Left forelimb (tissue), 1 donor: ENCODE data around the gene CPTP.

Experiments
- DNase-seq: peaks from one replicate; pipeline ENCODE4 v3.0.0-alpha.2; 2018; ENCODE audit warnings: low spot score

Gene CPTP

DNA sequence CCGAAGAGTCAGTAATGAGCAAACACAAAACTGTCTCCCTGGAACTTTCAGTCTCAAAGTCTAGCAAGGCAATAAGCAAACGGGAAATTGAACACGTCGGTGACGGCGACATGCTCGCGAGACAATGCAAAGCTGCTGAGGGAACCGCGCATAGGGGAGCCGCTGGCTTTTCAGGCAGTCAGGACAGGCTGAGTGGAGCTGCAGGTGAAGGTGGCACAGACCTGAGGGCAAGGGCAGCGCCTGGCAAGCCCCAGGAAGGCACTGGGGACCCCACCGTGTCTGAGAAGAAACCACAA is 5.0 kb upstream of the CPTP start:
- DNase-seq = no peak

DNA sequence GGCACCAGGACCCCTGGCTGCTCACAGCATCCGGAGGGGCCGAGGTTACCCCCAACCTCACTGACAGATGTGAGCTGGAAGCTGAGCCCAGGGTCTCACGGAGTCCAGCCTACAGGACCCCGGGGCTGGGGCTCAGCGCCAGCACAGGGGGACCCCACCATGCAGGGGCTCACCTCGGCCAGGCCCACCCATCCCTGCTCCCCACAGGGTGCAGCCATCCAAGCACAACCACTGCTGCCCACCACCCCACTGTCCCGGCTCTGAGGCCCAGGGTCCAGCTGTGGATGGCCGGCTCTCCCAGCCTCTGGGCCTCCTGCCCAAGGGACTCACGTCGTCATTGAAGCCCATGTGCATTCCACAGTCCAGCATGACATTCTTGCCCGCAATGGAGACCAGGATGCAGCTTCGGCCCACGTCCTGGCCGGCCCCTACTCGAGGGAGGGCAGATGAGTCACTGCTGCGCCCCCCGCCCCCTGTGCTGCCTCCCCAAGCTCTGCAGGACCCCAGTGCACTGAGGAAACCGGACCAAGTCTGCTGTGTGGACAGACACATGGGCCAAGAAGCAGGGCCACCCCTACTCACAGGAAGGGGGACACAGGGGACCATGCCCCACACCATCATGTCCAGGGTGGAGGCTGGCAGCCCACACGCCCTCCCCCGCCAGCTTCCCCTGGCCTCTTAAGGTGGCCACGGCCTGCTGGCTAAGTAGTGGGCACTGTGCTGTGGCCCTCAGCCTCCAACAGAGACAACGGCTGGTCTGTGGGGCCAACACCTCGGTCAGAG is 3.7 kb upstream of the CPTP start:
- DNase-seq = no peak

DNA sequence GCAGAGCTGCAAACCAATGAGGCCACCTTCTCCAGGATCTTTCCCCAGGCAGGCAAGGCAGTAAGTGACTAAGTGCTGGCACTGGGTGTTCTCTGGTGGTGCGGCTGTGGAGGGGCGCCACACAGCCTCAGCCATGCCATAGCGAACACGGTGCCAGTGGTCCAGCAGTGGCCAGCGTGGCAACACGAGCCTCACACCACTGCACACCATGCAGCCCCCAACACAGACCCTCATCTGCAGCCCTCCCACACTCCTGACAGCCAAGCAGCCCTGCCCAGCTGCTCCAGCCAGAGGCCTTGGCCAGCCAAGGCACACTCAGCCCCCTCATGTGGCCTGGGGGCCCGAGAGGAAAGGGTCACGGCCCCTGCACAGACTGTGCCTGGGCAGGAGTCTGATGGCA is 3.1 kb upstream of the CPTP start:
- DNase-seq = no peak

DNA sequence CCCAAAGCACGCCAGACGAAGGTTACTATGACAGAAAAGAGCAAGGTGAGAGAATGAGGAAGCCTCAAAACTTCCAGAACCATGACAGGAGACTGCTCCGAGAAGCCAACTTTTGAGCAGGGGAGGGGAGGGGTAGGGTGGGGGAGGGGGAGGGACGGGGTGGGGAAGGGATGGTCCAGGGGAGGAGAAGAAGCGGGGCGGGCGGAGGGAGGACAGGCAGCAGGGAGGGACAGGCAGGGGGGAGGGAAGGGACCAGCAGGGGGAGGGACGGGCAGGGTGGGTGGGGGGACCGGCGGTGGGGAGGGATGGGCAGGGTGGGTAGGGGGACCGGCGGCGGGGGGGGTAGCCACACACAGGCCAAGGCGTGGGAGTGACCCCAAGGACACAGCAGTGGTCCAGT is 2.2 kb upstream of the CPTP start:
- no peak for DNase-seq

DNA sequence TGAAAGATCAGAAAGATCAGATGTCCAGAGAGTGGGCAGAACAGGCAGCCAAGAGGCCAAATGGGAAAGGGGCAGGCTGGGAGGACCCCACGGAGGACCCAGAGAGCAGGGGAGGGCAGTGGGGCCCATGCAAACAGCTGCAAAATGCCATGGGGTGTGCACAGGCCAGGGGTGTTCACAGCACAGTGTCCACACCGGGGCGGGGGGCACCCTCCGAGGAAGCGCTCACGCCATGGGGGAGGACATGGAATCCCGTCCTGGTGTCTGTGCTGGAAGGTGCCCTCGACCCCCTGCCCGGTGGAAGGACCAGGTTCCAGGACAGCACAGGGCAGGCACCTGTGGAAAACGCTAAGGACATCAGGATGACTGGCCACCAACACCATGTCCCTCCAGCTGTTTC is 1.6 kb upstream of the CPTP start:
- DNase-seq = no peak

DNA sequence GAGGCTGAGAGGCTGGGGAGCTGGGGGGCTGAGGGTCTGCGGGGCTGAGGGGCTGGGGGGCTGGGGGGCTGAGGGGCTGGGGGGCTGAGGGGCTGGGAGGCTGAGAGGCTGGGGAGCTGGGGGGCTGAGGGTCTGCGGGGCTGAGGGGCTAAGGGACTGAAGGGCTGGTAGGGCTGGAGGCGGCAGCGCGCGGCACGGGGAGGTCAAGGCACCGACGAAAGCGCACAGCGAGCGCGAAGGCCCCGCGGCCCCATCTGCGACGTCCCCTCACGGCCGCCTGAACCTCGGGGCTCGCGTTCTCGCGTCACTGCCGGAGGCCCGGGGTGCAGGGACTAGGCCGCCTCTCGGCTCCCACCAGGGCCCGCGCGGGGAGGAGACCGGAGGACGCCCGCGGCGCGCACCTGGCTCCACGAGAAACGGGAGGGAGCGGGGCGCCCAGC is 498 bp upstream of the CPTP start:
- DNase-seq = no peak

DNA sequence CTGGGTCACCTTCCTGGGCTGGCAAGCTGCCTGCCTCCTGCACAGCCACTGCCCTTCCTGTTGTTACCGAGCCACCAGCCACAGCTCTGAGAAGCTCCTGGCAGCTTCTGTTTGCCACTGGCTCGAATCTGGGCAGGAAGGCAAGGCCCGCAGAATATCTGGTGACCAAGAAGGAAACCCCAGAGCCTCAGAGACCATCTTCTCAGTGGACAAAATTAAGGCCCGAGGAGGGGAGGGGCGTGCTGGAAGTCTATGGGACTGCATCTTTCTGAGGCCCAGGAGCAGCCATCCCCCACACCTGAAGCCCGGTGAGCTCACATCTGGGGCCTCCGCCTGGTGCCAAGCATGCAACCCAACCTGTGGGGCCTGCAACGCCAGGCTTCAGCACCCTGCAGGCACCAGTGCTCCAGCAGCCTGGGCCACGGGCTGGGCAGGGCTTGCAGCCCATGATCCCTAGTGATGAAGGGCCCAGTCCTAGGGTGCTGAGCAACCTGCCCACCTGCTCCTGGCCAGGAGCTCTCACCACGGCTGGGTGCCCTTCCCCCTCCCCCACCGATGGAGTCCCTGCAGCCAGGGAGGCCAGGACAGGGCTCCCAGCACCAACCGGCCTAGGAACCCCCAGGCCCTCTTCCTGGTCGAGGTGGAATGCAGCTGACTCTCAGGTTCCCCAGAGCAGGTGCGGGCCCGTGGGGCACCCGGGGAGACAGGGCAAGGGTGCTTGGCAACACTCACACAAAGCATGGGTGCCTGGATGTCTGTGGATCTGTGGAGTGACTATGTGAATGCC is 879 bp downstream of the CPTP start:
- DNase-seq = no peak

DNA sequence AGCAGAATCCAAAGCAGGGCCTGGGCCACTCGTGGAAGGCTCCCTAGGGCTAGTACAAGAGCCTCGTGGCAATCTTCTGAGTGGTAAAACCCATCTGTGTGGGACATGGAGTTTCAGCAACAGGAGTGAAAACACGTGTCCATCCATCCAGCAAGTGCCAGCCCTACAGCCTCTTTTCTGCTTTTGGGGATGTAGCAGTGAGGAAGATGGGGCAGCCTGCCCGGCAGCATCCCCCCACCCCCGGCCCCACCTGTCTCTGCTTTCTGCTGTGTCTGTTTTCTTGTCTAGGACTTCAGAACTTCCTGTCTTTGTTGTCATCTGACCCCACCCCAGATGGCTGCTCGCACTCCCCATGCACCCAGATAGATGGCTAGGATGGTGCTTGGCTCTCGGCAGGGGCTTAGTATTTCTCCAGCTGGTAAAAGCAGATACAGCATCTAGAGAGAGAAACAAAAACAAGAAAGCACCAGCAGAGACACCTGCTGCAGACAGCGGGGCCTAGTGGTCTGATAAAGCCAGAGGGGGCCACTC is 1.5 kb downstream of the CPTP start:
- DNase-seq = no peak

DNA sequence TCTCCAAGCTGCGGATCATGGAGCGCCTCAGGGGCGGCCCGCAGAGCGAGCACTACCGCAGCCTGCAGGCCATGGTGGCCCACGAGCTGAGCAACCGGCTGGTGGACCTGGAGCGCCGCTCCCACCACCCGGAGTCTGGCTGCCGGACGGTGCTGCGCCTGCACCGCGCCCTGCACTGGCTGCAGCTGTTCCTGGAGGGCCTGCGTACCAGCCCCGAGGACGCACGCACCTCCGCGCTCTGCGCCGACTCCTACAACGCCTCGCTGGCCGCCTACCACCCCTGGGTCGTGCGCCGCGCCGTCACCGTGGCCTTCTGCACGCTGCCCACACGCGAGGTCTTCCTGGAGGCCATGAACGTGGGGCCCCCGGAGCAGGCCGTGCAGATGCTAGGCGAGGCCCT is 2.7 kb downstream of the CPTP start:
- no peak for DNase-seq

DNA sequence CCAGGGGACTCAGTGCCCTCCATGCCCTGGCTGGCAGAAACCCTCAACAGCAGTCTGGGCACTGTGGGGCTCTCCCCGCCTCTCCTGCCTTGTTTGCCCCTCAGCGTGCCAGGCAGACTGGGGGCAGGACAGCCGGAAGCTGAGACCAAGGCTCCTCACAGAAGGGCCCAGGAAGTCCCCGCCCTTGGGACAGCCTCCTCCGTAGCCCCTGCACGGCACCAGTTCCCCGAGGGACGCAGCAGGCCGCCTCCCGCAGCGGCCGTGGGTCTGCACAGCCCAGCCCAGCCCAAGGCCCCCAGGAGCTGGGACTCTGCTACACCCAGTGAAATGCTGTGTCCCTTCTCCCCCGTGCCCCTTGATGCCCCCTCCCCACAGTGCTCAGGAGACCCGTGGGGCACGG is 3.7 kb downstream of the CPTP start:
- no peak for DNase-seq

DNA sequence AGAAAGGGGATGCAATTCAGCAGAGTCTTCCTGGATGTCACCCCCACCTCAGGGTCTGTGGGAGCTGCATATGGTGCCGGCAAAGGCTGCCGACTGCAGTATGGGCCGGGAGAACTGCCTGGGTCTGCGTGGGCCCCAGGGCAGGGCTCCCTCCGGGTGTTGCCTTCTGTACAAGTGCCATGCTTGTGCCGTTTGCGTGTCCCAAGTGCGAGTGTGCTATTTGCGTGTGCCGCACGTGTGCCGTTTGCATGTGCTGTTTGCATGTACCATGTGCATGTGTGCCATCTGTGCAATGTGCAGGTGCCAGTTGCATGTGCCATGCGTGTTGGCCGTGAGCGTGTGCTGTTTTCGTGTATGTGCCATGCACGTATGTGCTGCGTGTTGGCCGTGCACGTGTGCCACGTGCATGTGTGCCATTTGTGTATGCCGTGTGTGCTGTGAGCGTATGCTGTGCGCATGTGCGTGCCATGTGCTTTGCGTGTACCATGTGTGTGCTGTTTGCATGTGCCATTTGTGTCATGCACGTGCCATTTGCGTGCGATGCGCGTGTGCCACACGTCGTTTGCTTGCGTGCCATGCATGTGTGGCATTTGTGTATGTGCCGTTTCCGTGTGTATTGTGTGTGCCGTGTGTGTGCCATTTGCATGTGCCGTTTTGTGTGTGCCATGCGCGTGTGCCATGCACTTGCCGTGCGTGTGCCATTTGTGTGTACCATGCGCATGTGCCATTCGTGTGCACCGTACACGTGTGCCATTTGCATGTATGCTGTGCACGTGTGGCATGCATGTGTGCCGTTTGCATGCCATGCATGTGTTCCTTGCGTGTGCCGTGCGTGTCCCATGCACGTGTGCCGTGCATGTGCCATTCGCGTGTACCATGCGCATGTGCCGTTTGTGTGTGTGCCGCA is 5.0 kb downstream of the CPTP start:
- DNase-seq = no peak

DNA sequence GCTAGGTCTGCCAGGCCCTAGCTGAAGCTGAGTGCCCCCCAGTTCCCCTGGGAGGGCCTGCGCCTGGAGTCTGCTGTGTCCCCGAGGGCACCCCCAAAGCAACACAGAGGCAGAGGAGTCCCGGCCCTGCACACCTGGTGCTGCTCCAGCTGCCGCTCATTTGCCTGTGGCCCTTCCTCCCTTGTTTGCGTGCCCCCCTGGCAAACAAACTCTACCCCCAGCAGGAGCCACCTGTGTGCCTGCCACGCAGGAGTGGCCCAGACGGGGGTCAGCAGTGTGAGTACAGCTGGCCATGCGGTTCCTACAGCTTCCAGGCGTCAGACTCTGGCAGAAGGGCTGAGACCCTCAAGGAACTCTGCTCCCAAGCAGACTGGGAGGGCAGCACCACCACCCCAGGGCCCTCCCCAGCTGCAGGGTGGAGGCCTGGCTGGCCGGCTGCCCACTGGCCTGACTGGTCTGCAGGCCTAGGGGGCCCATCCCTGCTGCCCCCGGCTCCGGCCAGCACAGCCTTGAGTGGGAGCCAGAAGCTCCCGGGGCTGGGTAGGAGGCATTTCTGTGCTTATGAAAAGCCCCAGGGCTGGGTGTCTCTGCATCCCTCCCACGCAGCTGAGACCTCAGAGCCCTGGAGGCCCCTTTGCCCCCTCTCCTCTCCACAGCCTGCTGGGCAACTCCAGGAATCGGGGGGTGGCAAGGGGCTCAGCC is 5.9 kb downstream of the CPTP start:
- DNase-seq = no peak

DNA sequence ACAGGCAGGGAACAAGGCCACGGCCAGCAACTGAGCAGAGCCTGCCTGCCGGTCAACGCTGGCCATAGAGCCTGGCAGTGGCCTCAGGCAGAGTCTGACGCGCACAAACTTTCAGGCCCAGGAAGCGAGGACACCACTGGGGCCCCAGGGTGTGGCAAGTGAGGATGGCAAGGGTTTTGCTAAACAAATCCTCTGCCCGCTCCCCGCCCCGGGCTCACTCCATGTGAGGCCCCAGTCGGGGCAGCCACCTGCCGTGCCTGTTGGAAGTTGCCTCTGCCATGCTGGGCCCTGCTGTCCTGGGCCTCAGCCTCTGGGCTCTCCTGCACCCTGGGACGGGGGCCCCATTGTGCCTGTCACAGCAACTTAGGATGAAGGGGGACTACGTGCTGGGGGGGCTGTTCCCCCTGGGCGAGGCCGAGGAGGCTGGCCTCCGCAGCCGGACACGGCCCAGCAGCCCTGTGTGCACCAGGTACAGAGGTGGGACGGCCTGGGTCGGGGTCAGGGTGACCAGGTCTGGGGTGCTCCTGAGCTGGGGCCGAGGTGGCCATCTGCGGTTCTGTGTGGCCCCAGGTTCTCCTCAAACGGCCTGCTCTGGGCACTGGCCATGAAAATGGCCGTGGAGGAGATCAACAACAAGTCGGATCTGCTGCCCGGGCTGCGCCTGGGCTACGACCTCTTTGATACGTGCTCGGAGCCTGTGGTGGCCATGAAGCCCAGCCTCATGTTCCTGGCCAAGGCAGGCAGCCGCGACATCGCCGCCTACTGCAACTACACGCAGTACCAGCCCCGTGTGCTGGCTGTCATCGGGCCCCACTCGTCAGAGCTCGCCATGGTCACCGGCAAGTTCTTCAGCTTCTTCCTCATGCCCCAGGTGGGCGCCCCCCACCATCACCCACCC is 6.7 kb downstream of the CPTP start, which contains the start of gene TAS1R3:
TSS of gene TAS1R3 (plus strand) at position 213 of the 898 bp plus-strand sequence. CDS start at position 279, 66 bp downstream.
- no peak for DNase-seq

DNA sequence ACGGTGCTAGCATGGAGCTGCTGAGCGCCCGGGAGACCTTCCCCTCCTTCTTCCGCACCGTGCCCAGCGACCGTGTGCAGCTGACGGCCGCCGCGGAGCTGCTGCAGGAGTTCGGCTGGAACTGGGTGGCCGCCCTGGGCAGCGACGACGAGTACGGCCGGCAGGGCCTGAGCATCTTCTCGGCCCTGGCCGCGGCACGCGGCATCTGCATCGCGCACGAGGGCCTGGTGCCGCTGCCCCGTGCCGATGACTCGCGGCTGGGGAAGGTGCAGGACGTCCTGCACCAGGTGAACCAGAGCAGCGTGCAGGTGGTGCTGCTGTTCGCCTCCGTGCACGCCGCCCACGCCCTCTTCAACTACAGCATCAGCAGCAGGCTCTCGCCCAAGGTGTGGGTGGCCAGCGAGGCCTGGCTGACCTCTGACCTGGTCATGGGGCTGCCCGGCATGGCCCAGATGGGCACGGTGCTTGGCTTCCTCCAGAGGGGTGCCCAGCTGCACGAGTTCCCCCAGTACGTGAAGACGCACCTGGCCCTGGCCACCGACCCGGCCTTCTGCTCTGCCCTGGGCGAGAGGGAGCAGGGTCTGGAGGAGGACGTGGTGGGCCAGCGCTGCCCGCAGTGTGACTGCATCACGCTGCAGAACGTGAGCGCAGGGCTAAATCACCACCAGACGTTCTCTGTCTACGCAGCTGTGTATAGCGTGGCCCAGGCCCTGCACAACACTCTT is 7.6 kb downstream of the CPTP start:
- DNase-seq = no peak

DNA sequence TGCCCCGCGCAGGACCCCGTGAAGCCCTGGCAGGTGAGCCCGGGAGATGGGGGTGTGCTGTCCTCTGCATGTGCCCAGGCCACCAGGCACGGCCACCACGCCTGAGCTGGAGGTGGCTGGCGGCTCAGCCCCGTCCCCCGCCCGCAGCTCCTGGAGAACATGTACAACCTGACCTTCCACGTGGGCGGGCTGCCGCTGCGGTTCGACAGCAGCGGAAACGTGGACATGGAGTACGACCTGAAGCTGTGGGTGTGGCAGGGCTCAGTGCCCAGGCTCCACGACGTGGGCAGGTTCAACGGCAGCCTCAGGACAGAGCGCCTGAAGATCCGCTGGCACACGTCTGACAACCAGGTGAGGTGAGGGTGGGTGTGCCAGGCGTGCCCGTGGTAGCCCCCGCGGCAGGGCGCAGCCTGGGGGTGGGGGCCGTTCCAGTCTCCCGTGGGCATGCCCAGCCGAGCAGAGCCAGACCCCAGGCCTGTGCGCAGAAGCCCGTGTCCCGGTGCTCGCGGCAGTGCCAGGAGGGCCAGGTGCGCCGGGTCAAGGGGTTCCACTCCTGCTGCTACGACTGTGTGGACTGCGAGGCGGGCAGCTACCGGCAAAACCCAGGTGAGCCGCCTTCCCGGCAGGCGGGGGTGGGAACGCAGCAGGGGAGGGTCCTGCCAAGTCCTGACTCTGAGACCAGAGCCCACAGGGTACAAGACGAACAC is 8.3 kb downstream of the CPTP start:
- DNase-seq = no peak

DNA sequence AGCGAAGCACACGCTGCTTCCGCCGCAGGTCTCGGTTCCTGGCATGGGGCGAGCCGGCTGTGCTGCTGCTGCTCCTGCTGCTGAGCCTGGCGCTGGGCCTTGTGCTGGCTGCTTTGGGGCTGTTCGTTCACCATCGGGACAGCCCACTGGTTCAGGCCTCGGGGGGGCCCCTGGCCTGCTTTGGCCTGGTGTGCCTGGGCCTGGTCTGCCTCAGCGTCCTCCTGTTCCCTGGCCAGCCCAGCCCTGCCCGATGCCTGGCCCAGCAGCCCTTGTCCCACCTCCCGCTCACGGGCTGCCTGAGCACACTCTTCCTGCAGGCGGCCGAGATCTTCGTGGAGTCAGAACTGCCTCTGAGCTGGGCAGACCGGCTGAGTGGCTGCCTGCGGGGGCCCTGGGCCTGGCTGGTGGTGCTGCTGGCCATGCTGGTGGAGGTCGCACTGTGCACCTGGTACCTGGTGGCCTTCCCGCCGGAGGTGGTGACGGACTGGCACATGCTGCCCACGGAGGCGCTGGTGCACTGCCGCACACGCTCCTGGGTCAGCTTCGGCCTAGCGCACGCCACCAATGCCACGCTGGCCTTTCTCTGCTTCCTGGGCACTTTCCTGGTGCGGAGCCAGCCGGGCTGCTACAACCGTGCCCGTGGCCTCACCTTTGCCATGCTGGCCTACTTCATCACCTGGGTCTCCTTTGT is 9.1 kb downstream of the CPTP start:
- no peak for DNase-seq

DNA sequence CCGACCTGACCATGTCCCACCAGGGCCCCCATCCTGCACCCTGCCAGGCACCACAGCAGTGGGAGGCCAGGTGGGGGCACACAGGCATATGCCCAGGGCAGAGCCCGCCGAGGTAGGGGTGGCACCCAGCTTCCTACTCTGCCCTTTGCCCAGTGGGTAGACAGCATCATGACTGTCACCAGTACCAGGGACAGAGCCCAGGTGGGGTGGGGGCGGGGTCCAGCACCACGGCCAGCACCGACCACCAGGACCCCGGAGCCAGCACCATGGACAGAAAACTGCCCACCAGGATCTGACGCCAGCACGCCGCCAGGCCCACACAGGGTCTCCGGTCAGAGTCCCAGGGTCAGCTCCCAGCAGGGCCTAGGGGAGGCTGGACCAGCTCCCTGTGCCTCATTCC is 10.2 kb downstream of the CPTP start:
- no peak for DNase-seq

DNA sequence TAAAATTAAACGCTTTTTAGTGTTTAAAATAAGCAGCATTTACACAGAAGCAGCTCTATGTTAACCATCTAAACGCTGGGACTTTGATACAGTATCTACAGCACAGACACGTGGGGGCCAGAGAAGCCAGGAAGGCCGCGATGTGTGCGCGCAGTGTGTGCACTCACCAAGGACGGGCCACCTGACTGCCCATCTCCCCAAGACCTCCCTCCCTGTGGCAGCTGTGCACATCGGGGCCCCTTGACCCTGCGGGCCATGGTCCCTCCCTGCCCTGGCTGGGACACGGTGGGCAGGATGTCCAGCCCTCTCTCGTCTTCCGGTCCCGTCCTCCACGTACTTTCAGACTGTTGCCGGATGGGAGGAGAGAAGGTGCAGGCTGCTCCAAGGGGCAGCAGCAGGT is 10.7 kb downstream of the CPTP start:
- DNase-seq = no peak

DNA sequence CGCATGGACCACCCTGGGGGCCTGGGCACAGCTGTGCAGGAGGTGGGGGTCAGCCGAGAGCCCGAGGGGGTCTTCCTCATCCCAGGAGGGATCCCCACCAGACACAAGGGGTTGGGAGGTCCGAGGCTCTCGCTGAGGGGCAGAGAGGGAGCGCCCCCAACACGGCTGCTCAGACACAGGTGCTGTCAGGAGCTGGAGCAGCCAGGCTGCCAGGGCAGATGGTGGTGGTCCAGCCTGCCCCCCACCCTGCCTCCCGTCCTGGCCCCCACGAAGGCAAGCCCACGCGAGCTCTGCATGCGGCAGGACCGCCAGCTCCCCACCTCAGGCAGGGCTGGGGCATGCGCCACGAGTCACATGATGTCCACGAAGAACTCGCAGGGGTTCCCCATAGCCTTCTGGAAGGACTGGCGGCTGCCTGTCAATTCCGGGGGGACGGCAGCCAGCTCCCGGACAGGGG is 11.2 kb downstream of the CPTP start:
- DNase-seq = no peak
